SK-N-SH (cell line): ENCODE data around the gene PKP2. TPM values are rescaled to one million over a fixed set of nuclear protein-coding genes. Genes with fewer than 3 reads are reported as not detected.

Experiments
- CTCF ChIA-PET: fragments of 300-600, 350-600 bp; formaldehyde crosslinking; extraction: SDS; loops from one replicate; lab custom pipeline; 2021; lab: Yijun Ruan, JAX
- POLR2A ChIA-PET: fragments of 350-600 bp; sonication (Branson Sonifier 250); formaldehyde crosslinking; extraction: SDS; loops from one replicate; lab custom pipeline; 2020; ENCODE audit warnings: antibody characterized with exemption, inconsistent platforms; lab: Yijun Ruan, JAX
- DNase-seq: peaks from one replicate; pipeline ENCODE4 v3.0.0; 2012
- H2AFZ ChIP-seq: fragments of 200-600 bp; sonication (generic); 2 replicates; pipeline ENCODE4 v1.8.1; 2016; ENCODE audit warnings: antibody characterized with exemption, mild to moderate bottlenecking, low read depth
- H3F3A ChIP-seq: fragments of 200-600 bp; sonication (generic); replicated peaks from 2 replicates; pipeline ENCODE3; 2016; ENCODE audit warnings: antibody characterized with exemption, mild to moderate bottlenecking; ENCODE audit not compliant: insufficient read depth
- H3K27ac ChIP-seq, 2 experiments: fragments of 200-500 bp in 1 of 2; fragments of 200-600 bp in 1 of 2; sonication (Bioruptor generic) in 1 of 2; sonication (generic), shearing (Covaris generic) in 1 of 2; 2 replicates each; pipeline versions ENCODE4 v1.5.1 to v1.6.1; 2014 to 2016; ENCODE audit warnings: low read depth in 2 of 2, inconsistent platforms in 1 of 2, low read length in 1 of 2, mild to moderate bottlenecking in 1 of 2, mixed read lengths in 1 of 2
- H3K27me3 ChIP-seq: fragments of 200-600 bp; sonication (generic), shearing (Covaris generic); 2 replicates; pipeline ENCODE4 v1.6.1; 2016; ENCODE audit warnings: mixed run types; ENCODE audit not compliant: insufficient read depth
- H3K36me3 ChIP-seq, 2 experiments: fragments of 200-500 bp in 1 of 2; fragments of 200-600 bp in 1 of 2; sonication (Bioruptor generic) in 1 of 2; sonication (generic) in 1 of 2; replicated peaks in 1 of 2; 2 replicates each; pipeline versions ENCODE3 to v1.5.1; 2014 to 2016; ENCODE audit warnings: low read length in 1 of 2, mild to moderate bottlenecking in 1 of 2; ENCODE audit not compliant: insufficient read depth in 2 of 2, control insufficient read depth in 1 of 2
- H3K4me1 ChIP-seq, 2 experiments: fragments of 200-500 bp in 1 of 2; fragments of 200-600 bp in 1 of 2; sonication (Bioruptor generic) in 1 of 2; sonication (generic), shearing (Covaris generic) in 1 of 2; 2 replicates each; pipeline versions ENCODE4 v1.5.1 to v1.6.1; 2014 to 2016; ENCODE audit warnings: low read depth in 1 of 2, low read length in 1 of 2, mixed run types in 1 of 2; ENCODE audit not compliant: insufficient read depth in 2 of 2, control insufficient read depth in 1 of 2
- H3K4me2 ChIP-seq: fragments of 200-600 bp; sonication (generic), shearing (Covaris generic); 2 replicates; pipeline ENCODE4 v1.6.1; 2017; ENCODE audit warnings: mixed run types
- H3K4me3 ChIP-seq, 2 experiments: fragments of 200-500 bp in 1 of 2; fragments of 200-600 bp in 1 of 2; sonication (Bioruptor generic) in 1 of 2; sonication (generic), shearing (Covaris generic) in 1 of 2; 2 replicates each; pipeline versions ENCODE4 v1.5.1 to v1.8.1; 2014 to 2016; ENCODE audit warnings: low read depth in 2 of 2, inconsistent platforms in 1 of 2, low read length in 1 of 2, mild to moderate bottlenecking in 1 of 2, mixed read lengths in 1 of 2, moderate library complexity in 1 of 2
- H3K79me2 ChIP-seq: fragments of 200-600 bp; sonication (generic); 2 replicates; pipeline ENCODE4 v1.8.1; 2017; ENCODE audit warnings: mild to moderate bottlenecking; ENCODE audit not compliant: insufficient read depth
- H3K9ac ChIP-seq: fragments of 200-600 bp; sonication (generic); 2 replicates; pipeline ENCODE4 v1.6.1; 2017; ENCODE audit warnings: mixed run types
- H3K9me2 ChIP-seq: fragments of 200-600 bp; sonication (generic); 2 replicates; pipeline ENCODE4 v1.6.1; 2017; ENCODE audit warnings: mixed run types
- H3K9me3 ChIP-seq: fragments of 200-600 bp; sonication (generic); 2 replicates; pipeline ENCODE4 v1.6.1; 2017; ENCODE audit warnings: mixed run types, mild to moderate bottlenecking, moderate library complexity
- H4K20me1 ChIP-seq: fragments of 200-600 bp; sonication (generic); 2 replicates; pipeline ENCODE4 v1.6.1; 2017; ENCODE audit warnings: mild to moderate bottlenecking, mixed run types; ENCODE audit not compliant: insufficient read depth
- CHD2 ChIP-seq: fragments of 150-350 bp; IDR thresholded peaks from 2 replicates; pipeline ENCODE4 v1.6.1; 2018; ENCODE audit warnings: low read length; ENCODE audit not compliant: partially characterized antibody
- ELF1 ChIP-seq: IDR thresholded peaks from 2 replicates; pipeline ENCODE4 v1.4.0; 2012
- FOXM1 ChIP-seq: IDR thresholded peaks from 2 replicates; pipeline ENCODE4 v1.4.0; 2012; ENCODE audit warnings: low read depth, mild to moderate bottlenecking
- IRF3 ChIP-seq: fragments of 150-350 bp; IDR thresholded peaks from 2 replicates; pipeline ENCODE4 v1.6.1; 2016; ENCODE audit warnings: mild to moderate bottlenecking, low read depth, low read length
- JUND ChIP-seq: IDR thresholded peaks from 2 replicates; pipeline ENCODE4 v1.4.0; 2012
- MEF2A ChIP-seq: IDR thresholded peaks from 2 replicates; pipeline ENCODE4 v1.4.0; 2012; ENCODE audit warnings: low read depth, borderline replicate concordance
- MXI1 ChIP-seq: IDR thresholded peaks from 2 replicates; pipeline ENCODE4 v1.6.1; 2012; ENCODE audit warnings: mild to moderate bottlenecking, low read depth, low read length, improper control_type of control experiment
- NFIC ChIP-seq: IDR thresholded peaks from 2 replicates; pipeline ENCODE4 v1.4.0; 2012; ENCODE audit warnings: borderline replicate concordance
- NRF1 ChIP-seq: IDR thresholded peaks from 2 replicates; pipeline ENCODE4 v1.6.1; 2012; ENCODE audit warnings: low read depth, mild to moderate bottlenecking, low read length
- PBX3 ChIP-seq: IDR thresholded peaks from 2 replicates; pipeline ENCODE4; 2012
- POLR2AphosphoS5 ChIP-seq: IDR thresholded peaks from 2 replicates; pipeline ENCODE4 v1.6.1; 2012; ENCODE audit warnings: low read depth, low read length
- RCOR1 ChIP-seq: fragments of 150-350 bp; IDR thresholded peaks from 2 replicates; pipeline ENCODE4 v1.6.1; 2017; ENCODE audit warnings: antibody characterized with exemption, low read length
- RFX5 ChIP-seq: IDR thresholded peaks from 2 replicates; pipeline ENCODE4 v1.6.1; 2012; ENCODE audit warnings: mild to moderate bottlenecking, improper control_type of control experiment, low read length
- RXRA ChIP-seq: IDR thresholded peaks from 2 replicates; pipeline ENCODE4 v1.4.0; 2012; ENCODE audit warnings: low read depth, mild to moderate bottlenecking, borderline replicate concordance
- SIN3A ChIP-seq: IDR thresholded peaks from 2 replicates; pipeline ENCODE4 v1.6.1; 2012; ENCODE audit warnings: low read depth, mild to moderate bottlenecking, low read length, moderate library complexity, borderline replicate concordance
- TEAD4 ChIP-seq: IDR thresholded peaks from 2 replicates; pipeline ENCODE4 v1.4.0; 2012; ENCODE audit warnings: mild to moderate bottlenecking, borderline replicate concordance; ENCODE audit not compliant: insufficient read depth
- USF2 ChIP-seq: fragments of 150-350 bp; IDR thresholded peaks from 2 replicates; pipeline ENCODE4 v1.6.1; 2017; ENCODE audit warnings: antibody characterized with exemption, low read length, low read depth, borderline replicate concordance
- ZBTB33 ChIP-seq: IDR thresholded peaks from 2 replicates; pipeline ENCODE4 v1.4.0; 2012; ENCODE audit warnings: low read depth, borderline replicate concordance
- WGBS: methylation state at CpG from one replicate; pipeline ENCODE4 v1.1.6; 2017; ENCODE audit warnings: low lambda C conversion rate; 5-methylcytosine and 5-hydroxymethylcytosine counted together
- polyA plus RNA-seq, 3 experiments: library from polyadenylated mRNA; depleted of rRNA; stranded (reverse); fragments of >200 nt; gene quantifications; 2 replicates each; pipeline ENCODE4 v1.2.3, GENCODE V29; 2012

The PKP2 gene
- polyA plus RNA-seq, 1 of the 3 experiments (the other 2 are of a cell fraction) = 0.10 TPM

GRCh38 chr12:32777691-32778175 lies 118.8 kb downstream of the PKP2 start:
- Histone ChIP-seq H3K9me3 (no peaks in the 10 kb centered on the region), H3K4me1 (no peaks in the 10 kb centered on the region), H4K20me1 (no peaks in the 10 kb centered on the region), H3K9me2 (no peaks in the 10 kb centered on the region), H3K27ac (no peak overlapping the region), H3K4me3 (no peak overlapping the region), H3F3A (no peaks in the 10 kb centered on the region), H3K79me2 (no peaks in the 10 kb centered on the region), H3K27me3 (no peaks in the 10 kb centered on the region)
- ChIA-PET CTCF (interaction anchor here (2.4 kb wide), 1 partner anchor 22 kb away, joined by 9 read pairs; the partner anchor contains the start of gene YARS2), POLR2A (no interaction called here)
- TF ChIP-seq ELF1 (no peak), RCOR1 (no peak), USF2 (no peak), NRF1 (no peak), PBX3 (no peak), SIN3A (no peak), IRF3 (no peak), FOXM1 (no peak), NFIC (no peak), TEAD4 (no peak), MXI1 (no peak), MEF2A (no peak), ZBTB33 (no peak), JUND (no peak), RFX5 (no peak), RXRA (no peak), POLR2AphosphoS5 (no peak), CHD2 (no peak)
- TF ChIP-seq, all 33 proteins: peak for 0
- no peaks in the 10 kb centered on the region for H3K36me3 ChIP-seq
- H3K9ac ChIP-seq = no peak overlapping the region
- H2AFZ ChIP-seq = no peak overlapping the region
- no peak for DNase-seq
- 47% methylated on average over 6 of the region's 6 CpGs for WGBS
- H3K4me2 ChIP-seq = no peak overlapping the region
